Neural progenitor cell (in vitro differentiated cells): ENCODE measurements around the gene NLGN3.

Experiments
- EZH2 ChIP-seq: fragments of 200-600 bp; sonication (generic); IDR thresholded peaks from 2 replicates; pipeline ENCODE4 v1.6.1; 2017; ENCODE audit warnings: antibody characterized with exemption, mild to moderate bottlenecking, moderate library complexity
- EZH2phosphoT487 ChIP-seq: fragments of 200-600 bp; sonication (generic); IDR thresholded peaks from 2 replicates; pipeline ENCODE4 v1.6.1; 2017; ENCODE audit warnings: antibody characterized with exemption
- TF ChIP-seq, protein P1 (sequence below): fragments of 200-600 bp; sonication (generic); IDR thresholded peaks from 2 replicates; pipeline ENCODE4 v1.5.1; 2017; ENCODE audit warnings: antibody characterized with exemption, mild to moderate bottlenecking

DNA sequence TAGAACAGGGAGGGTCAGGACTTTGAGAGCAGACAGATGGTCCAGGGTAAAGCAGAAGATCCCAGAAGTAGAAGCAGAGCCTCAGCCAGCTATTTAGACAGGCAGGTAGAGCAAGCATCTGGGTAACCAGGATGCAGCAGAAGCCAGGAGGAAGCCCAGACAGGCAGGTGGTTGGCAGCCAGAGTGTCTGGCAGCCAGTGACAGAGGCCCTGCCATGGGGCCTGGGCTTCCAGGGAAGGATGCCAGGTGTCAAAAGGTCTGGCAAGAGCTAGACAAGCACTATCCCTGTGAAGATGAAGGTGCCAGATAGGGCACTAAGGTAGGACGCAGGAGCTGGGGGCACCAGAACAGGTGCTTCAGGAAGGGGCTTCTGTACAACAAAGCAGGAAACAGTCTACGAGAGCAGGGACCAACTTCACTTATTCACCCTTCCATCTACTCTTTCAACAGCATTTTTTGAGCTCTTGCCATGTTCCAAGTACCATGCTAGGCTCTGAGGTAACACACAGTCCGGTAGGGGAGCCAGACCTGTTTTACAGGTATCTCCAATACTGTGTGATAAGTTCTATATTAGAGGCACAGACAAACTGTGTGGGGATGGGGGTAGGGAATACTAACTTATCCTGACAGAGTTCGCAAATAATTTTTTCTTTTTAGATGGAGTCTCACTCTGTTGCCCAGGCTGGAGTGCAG, 40.3 kb downstream of the NLGN3 start:
- TF ChIP-seq EZH2 (no peak), EZH2phosphoT487 (no peak)
- TF ChIP-seq, protein P1, sequence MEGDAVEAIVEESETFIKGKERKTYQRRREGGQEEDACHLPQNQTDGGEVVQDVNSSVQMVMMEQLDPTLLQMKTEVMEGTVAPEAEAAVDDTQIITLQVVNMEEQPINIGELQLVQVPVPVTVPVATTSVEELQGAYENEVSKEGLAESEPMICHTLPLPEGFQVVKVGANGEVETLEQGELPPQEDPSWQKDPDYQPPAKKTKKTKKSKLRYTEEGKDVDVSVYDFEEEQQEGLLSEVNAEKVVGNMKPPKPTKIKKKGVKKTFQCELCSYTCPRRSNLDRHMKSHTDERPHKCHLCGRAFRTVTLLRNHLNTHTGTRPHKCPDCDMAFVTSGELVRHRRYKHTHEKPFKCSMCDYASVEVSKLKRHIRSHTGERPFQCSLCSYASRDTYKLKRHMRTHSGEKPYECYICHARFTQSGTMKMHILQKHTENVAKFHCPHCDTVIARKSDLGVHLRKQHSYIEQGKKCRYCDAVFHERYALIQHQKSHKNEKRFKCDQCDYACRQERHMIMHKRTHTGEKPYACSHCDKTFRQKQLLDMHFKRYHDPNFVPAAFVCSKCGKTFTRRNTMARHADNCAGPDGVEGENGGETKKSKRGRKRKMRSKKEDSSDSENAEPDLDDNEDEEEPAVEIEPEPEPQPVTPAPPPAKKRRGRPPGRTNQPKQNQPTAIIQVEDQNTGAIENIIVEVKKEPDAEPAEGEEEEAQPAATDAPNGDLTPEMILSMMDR = no peak
